ENCODE data around the gene CEP295NL. TPM values are rescaled to one million over a fixed set of nuclear protein-coding genes. Genes with fewer than 3 reads are reported as not detected.
A peak's percentile ranks its signal among the peaks of the same experiment; 100 is the strongest.

Gene CEP295NL
- total and polyA plus RNA-seq, 11 donors: 0.23 to 3.3 (median 0.52) TPM

DNA sequence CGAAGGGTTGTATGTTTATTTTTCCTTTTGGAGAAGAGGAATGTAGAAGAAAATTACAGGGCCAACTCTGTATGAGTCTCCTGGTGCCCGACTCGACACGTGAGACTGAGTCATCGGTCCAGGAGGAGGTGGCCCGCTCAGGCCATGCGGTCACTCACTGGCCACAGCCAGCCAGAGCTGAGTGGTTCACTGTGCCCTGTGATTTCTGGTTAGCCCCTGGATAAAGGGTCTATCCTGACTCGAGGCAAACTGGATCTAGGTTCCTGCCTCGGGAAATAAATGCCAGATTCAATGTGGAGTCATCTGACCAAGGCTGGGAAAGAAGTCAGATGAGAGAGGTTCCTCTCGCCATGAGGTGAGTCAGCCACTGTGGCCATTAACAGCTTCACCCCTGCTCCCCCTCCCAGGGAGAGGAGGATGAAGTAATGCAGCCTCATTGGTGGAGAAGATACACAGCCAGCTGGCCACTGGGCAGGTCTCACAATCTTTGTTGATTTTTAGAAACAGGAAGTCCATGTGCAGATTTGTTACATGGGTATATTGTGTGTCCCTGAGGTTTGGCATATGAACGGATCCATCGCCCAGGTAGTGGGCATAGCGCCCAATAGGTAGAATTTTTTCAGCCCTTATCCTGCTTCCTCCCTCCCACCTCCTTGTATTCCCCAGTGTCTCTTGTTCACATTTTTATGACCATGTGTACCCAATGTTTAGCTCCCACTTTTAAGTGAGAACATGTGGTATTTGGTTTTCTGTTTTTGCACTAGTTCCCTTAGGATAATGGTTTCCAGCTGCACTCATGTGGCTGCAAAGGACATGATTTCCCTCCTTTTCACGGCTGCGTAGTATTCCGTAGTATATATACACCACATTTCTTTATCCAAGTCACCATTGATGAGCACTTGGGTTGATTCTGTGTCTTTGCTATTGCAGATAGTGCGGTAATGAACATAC, 40.7 kb downstream of the CEP295NL start:
- DNase-seq (peak; percentile 67 to 86 (median 74)), ATAC-seq (peak; percentile 53 to 93 (median 89))
- Histone ChIP-seq H3K36me3 (peaks cover 0 to 35% (median 11%) of the 10 kb centered on the region in 9 donors), H3K4me1 (peaks cover 0 to 34% (median 11%) of the 10 kb centered on the region in 12 donors), H3K27me3 (no peaks in the 10 kb centered on the region), H3K4me3 (no peak overlapping the region), H3K27ac (peak overlapping the region in 11 of 12 donors; percentile 2 to 90 (median 62)), H3K9me3 (no peaks in the 10 kb centered on the region)
- TF ChIP-seq POLR2A (IDR thresholded peaks at IDR 0.05): no peak
- TF ChIP-seq, protein P1, sequence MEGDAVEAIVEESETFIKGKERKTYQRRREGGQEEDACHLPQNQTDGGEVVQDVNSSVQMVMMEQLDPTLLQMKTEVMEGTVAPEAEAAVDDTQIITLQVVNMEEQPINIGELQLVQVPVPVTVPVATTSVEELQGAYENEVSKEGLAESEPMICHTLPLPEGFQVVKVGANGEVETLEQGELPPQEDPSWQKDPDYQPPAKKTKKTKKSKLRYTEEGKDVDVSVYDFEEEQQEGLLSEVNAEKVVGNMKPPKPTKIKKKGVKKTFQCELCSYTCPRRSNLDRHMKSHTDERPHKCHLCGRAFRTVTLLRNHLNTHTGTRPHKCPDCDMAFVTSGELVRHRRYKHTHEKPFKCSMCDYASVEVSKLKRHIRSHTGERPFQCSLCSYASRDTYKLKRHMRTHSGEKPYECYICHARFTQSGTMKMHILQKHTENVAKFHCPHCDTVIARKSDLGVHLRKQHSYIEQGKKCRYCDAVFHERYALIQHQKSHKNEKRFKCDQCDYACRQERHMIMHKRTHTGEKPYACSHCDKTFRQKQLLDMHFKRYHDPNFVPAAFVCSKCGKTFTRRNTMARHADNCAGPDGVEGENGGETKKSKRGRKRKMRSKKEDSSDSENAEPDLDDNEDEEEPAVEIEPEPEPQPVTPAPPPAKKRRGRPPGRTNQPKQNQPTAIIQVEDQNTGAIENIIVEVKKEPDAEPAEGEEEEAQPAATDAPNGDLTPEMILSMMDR (IDR thresholded peaks at IDR 0.05): no peak
- WGBS, 4 donors: 73 to 81% (median 79%) methylated on average over 17 of the region's 17 CpGs
- intact Hi-C loops (cut with DNase I): loop anchor here in 3 of 10 donors (10.0 kb wide), 2 partner anchors 62 to 532 kb away; partner anchors contain the start of gene TIMP2 (in 2 of the 3)

DNA sequence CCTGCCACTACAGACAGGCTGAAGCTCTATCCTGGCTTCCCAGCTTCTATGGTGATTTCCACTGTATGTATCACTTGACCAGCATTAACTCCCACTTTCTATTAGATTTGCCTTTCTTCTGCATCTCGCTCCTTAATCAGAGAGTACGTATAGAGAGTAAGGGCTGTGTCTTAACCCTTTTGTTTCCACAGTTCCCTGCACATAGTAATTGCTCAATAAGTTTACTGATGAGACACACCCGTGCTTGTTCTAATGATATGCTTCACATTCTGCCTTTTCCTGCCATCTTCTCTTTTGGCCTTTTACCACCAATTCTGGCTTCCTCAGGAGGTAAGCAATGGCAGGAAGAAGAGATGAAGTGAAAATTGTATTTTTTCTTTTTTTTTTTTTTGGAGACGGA, 41.8 kb downstream of the CEP295NL start:
- peaks cover 0 to 41% (median 22%) of the 10 kb centered on the region in 9 donors for H3K36me3 ChIP-seq
- H3K4me3 ChIP-seq: no peak overlapping the region
- H3K27me3 ChIP-seq: no peaks in the 10 kb centered on the region
- WGBS, 4 donors: 93 to 95% (median 94%) methylated on average over 4 of the region's 4 CpGs
- intact Hi-C loops (cut with DNase I): loop anchor here in 3 of 10 donors (10.0 kb wide), 2 partner anchors 64 to 534 kb away; partner anchors contain the start of gene TIMP2 (in 2 of the 3)
- ATAC-seq (no peak), DNase-seq (no peak)
- H3K27ac ChIP-seq: peak overlapping the region in 8 of 12 donors; percentile 18 to 90 (median 64)
- H3K4me1 ChIP-seq: peaks cover 0 to 23% (median 11%) of the 10 kb centered on the region in 12 donors
- H3K9me3 ChIP-seq: no peaks in the 10 kb centered on the region
- TF ChIP-seq POLR2A (IDR thresholded peaks at IDR 0.05): no peak
- TF ChIP-seq, protein P1 (IDR thresholded peaks at IDR 0.05): no peak

DNA sequence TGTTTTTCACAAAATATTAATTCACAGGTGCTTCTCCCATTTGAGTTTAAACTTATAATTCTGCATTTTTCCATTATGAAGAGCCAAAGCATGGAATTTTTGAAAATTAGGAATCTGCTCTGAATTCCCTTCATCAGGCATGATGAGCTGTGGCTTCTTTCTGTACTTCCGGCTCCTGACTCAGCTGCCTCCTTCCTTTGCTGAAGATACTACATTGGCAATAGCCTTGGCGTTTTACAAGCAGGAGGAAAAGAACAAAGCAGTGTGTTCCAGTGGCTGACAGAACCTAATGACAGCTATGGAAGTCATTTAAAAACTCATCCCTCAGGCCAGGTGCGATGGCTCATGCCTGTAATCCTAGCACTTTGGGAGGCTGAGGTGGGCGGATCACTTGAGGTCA, 44.0 kb downstream of the CEP295NL start:
- no peaks in the 10 kb centered on the region for H3K27me3 ChIP-seq
- WGBS, 4 donors: 80 to 87% (median 87%) methylated on average over 4 of the region's 4 CpGs
- TF ChIP-seq, protein P1 (IDR thresholded peaks at IDR 0.05): no peak
- no peak for TF ChIP-seq POLR2A (IDR thresholded peaks at IDR 0.05)
- no peaks in the 10 kb centered on the region for H3K9me3 ChIP-seq
- DNase-seq (no peak), ATAC-seq (no peak)
- H3K36me3 ChIP-seq: peaks cover 0 to 58% (median 42%) of the 10 kb centered on the region in 9 donors
- no peak overlapping the region for H3K4me3 ChIP-seq
- no peak overlapping the region for H3K27ac ChIP-seq
- intact Hi-C loops (cut with DNase I): no loop called here
- peaks cover 0 to 15% (median 2%) of the 10 kb centered on the region in 12 donors for H3K4me1 ChIP-seq

DNA sequence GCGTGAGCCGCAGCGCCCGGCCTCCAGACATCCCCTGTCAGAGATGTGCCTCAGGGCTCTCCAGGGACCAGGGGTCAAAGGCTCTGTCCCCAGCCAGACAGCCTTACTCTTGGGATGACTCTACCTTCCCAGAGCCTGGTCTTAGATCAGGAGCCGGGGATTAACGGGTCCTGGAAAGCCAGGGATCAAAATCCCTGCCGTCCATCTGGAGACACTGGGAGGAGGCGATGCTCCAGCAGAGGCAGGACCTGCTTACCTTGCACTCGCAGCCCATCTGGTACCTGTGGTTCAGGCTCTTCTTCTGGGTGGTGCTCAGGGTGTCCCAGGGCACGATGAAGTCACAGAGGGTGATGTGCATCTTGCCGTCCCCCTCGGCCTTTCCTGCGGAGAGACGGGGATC, 45.7 kb downstream of the CEP295NL start:
- no peak overlapping the region for H3K27ac ChIP-seq
- H3K27me3 ChIP-seq: no peaks in the 10 kb centered on the region
- peak in 1 of 5 donors; percentile 46 for DNase-seq
- TF ChIP-seq, protein P1 (IDR thresholded peaks at IDR 0.05): no peak
- no peak for TF ChIP-seq POLR2A (IDR thresholded peaks at IDR 0.05)
- intact Hi-C loops (cut with DNase I): no loop called here
- peaks cover 0 to 10% (median under 1%) of the 10 kb centered on the region in 12 donors for H3K4me1 ChIP-seq
- H3K4me3 ChIP-seq: no peak overlapping the region
- ATAC-seq: no peak
- no peaks in the 10 kb centered on the region for H3K9me3 ChIP-seq
- peaks cover 0 to 71% (median 56%) of the 10 kb centered on the region in 9 donors for H3K36me3 ChIP-seq
- 93 to 100% (median 94%) methylated on average over 9 to 14 of the region's 14 CpGs for WGBS, 4 donors
